ENCODE results near the gene MESP1. TPM values are rescaled to one million over a fixed set of nuclear protein-coding genes. Genes with fewer than 3 reads are reported as not detected.
A peak's percentile ranks its signal among the peaks of the same experiment; 100 is the strongest.

Gene MESP1
- total RNA-seq, 1 experiment from 2014 or later = 32.9 TPM

DNA sequence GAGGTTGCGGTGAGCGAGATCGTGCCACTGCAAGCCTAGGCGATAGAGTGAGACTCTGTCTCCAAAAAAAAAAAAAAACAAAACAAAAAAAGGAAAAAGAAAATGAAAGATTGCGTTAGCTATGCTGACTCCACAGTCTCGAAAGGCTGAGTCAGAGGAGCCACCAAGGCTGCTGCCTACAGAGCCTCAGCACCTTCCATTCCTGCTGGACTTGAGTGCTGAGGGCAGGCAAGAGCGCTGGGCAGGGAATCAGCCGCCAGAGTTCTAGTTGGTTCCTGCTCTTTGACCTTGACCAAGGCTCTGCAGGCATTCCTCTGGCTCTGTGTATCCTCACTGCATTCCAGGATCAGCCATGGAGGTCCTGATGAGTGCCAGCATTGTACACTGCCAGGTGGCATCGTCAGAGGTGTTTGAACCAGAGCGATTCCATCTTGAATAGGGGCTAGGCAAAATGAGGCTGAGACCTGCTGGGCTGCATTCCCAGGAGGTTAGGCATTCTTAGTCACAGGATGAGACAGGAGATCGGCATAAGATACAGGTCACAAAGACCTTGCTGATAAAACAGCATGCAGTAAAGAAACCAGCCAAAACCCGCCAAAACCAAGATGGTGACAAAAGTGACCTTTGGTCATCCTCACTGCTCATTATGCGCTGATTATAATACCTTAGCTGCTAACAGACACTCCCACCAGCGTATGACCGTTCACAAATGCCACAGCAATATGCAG is 31.0 kb upstream of the MESP1 start:
- Histone ChIP-seq H2AFZ (ENCODE audit: low read length) (peak overlapping the region; percentile 58; the same call in 1 of the 2 replicates), H3K9me2 (replicated peaks; ENCODE audit: low read length) (no peaks in the 10 kb centered on the region), H3K9me3 (ENCODE audit: low read length) (no peaks in the 10 kb centered on the region), H3K4me2 (ENCODE audit: low read length) (peak overlapping the region; percentile 37), H3K27me3 (ENCODE audit: low read length) (no peaks in the 10 kb centered on the region), H3K79me2 (ENCODE audit: low read length) (no peaks in the 10 kb centered on the region), H3K36me3 (ENCODE audit: low read depth, low read length) (no peaks in the 10 kb centered on the region), H3K4me1 (ENCODE audit: insufficient read depth, low read length) (peaks cover 73% of the 10 kb centered on the region), H4K20me1 (ENCODE audit: low read length) (no peaks in the 10 kb centered on the region), H3K27ac (ENCODE audit: low read length) (peak overlapping the region; percentile 99), H3F3A (ENCODE audit: low read length, unreplicated experiment) (no peaks in the 10 kb centered on the region), H3K4me3 (ENCODE audit: low read length) (no peak overlapping the region), H3K9ac (ENCODE audit: low read length) (peak overlapping the region; percentile 77)
- ChIA-PET CTCF (no interaction called here), POLR2A (ENCODE audit: unreplicated experiment) (no interaction called here)
- BruUV-seq (replicated peaks) = no TSS peak
- no peak for TF ChIP-seq EZH2phosphoT487 (IDR thresholded peaks at IDR 0.05; ENCODE audit: borderline replicate concordance, low read length)
- no peak for TF ChIP-seq CTCF (conservative IDR thresholded peaks at IDR 0.05; ENCODE audit: low read depth, low read length)
- no peak for TF ChIP-seq EZH2 (IDR thresholded peaks at IDR 0.05; ENCODE audit: low read length, unreplicated experiment)
- ATAC-seq (peak; percentile 34), DNase-seq (peak; percentile 90)
- intact Hi-C loops (cut with micrococcal nuclease) = no loop called here

GRCh38 chr15:89781055-89781454 is 30.0 kb upstream of the MESP1 start:
- intact Hi-C loops (cut with micrococcal nuclease) = no loop called here
- peak overlapping the region; percentile 21; the same call in 1 of the 2 replicates for H3K4me2 ChIP-seq (ENCODE audit: low read length)
- peak overlapping the region; percentile 99 for H3K27ac ChIP-seq (ENCODE audit: low read length)
- TF ChIP-seq EZH2phosphoT487 (IDR thresholded peaks at IDR 0.05; ENCODE audit: borderline replicate concordance, low read length) (no peak), CTCF (conservative IDR thresholded peaks at IDR 0.05; ENCODE audit: low read depth, low read length) (no peak), EZH2 (IDR thresholded peaks at IDR 0.05; ENCODE audit: low read length, unreplicated experiment) (no peak)
- peaks cover 79% of the 10 kb centered on the region for H3K4me1 ChIP-seq (ENCODE audit: insufficient read depth, low read length)
- DNase-seq (peak; percentile 71), ATAC-seq (peak; percentile 25)
- H4K20me1 ChIP-seq (ENCODE audit: low read length) = no peaks in the 10 kb centered on the region
- BruUV-seq (replicated peaks) = no TSS peak
- CTCF ChIA-PET = no interaction called here
- H3K9ac ChIP-seq (ENCODE audit: low read length) = peak overlapping the region; percentile 77
- H3F3A ChIP-seq (ENCODE audit: low read length, unreplicated experiment) = no peaks in the 10 kb centered on the region
- H3K9me2 ChIP-seq (replicated peaks; ENCODE audit: low read length) = no peaks in the 10 kb centered on the region
- no peaks in the 10 kb centered on the region for H3K36me3 ChIP-seq (ENCODE audit: low read depth, low read length)
- H3K4me3 ChIP-seq (ENCODE audit: low read length) = no peak overlapping the region
- no peaks in the 10 kb centered on the region for H3K9me3 ChIP-seq (ENCODE audit: low read length)
- no peaks in the 10 kb centered on the region for H3K27me3 ChIP-seq (ENCODE audit: low read length)
- H3K79me2 ChIP-seq (ENCODE audit: low read length) = no peaks in the 10 kb centered on the region
- POLR2A ChIA-PET (ENCODE audit: unreplicated experiment) = no interaction called here
- no peak overlapping the region for H2AFZ ChIP-seq (ENCODE audit: low read length)

DNA sequence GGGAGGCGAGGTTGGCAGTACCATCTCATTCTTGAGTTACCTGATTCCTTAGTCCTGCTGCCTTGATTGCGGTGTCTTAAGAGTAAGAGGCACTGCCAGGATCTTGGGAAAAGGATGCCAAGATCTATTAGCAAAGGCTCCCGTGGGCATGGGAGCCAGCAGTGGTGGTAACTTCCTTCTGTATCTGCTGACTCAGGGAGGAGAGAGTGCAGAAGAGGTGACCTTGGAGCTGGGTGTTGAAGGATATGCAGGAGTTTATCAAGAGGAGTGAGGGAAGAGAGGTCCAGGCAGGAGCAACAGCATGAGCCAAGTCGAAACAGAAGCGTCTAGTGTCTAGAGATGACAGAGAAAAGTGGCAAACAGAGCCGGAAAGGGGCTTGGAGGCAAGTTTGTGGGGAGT is 29.6 kb upstream of the MESP1 start:
- H3K9ac ChIP-seq (ENCODE audit: low read length) = peak overlapping the region; percentile 77; the same call in 1 of the 2 replicates
- ATAC-seq (no peak), DNase-seq (no peak)
- intact Hi-C loops (cut with micrococcal nuclease) = no loop called here
- H4K20me1 ChIP-seq (ENCODE audit: low read length) = no peaks in the 10 kb centered on the region
- peaks cover 75% of the 10 kb centered on the region for H3K4me1 ChIP-seq (ENCODE audit: insufficient read depth, low read length)
- H3F3A ChIP-seq (ENCODE audit: low read length, unreplicated experiment) = no peaks in the 10 kb centered on the region
- no peak for TF ChIP-seq CTCF (conservative IDR thresholded peaks at IDR 0.05; ENCODE audit: low read depth, low read length)
- TF ChIP-seq EZH2 (IDR thresholded peaks at IDR 0.05; ENCODE audit: low read length, unreplicated experiment) = no peak
- no peak for TF ChIP-seq EZH2phosphoT487 (IDR thresholded peaks at IDR 0.05; ENCODE audit: borderline replicate concordance, low read length)
- ChIA-PET CTCF (no interaction called here), POLR2A (ENCODE audit: unreplicated experiment) (no interaction called here)
- H3K27me3 ChIP-seq (ENCODE audit: low read length) = no peaks in the 10 kb centered on the region
- no peaks in the 10 kb centered on the region for H3K36me3 ChIP-seq (ENCODE audit: low read depth, low read length)
- BruUV-seq (replicated peaks) = no TSS peak
- H3K9me2 ChIP-seq (replicated peaks; ENCODE audit: low read length) = no peaks in the 10 kb centered on the region
- no peak overlapping the region for H3K4me3 ChIP-seq (ENCODE audit: low read length)
- H3K4me2 ChIP-seq (ENCODE audit: low read length) = peak overlapping the region; percentile 21; the same call in 1 of the 2 replicates
- no peak overlapping the region for H2AFZ ChIP-seq (ENCODE audit: low read length)
- H3K27ac ChIP-seq (ENCODE audit: low read length) = peak overlapping the region; percentile 99
- no peaks in the 10 kb centered on the region for H3K79me2 ChIP-seq (ENCODE audit: low read length)
- no peaks in the 10 kb centered on the region for H3K9me3 ChIP-seq (ENCODE audit: low read length)

All from PC-3 (cell line).